ENCODE results near the gene NSG2.

The NSG2 gene

GRCh38 chr5:174149989-174150388 is 104.5 kb downstream of the NSG2 start:
- DNase-seq (ENCODE audit: low read depth): no peak

- no peak for DNase-seq (ENCODE audit: low read depth)
Observed at GRCh38 chr5:174151599-174152181, 106.2 kb downstream of the NSG2 start.

DNA sequence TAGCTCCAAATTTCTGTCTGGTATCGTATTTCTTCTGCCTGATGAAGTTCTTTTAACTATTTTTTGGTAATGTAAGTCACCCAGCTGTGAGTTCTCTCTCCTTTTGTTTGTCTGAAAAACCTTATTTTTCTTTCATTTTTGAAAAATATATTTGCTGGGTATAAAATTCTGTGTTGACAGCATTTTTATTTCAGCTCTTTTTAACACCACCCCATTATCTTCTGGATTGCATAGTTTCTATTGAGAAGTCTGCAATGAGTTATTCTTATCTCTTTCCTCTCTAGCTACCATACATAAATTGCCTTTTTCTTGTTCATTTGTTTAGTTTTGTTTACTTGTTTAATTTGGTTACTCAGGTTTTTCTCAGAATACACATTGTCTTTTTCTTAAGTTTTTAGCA is 109.1 kb downstream of the NSG2 start:
- DNase-seq (ENCODE audit: low read depth): no peak

- DNase-seq (ENCODE audit: low read depth): no peak
Observed at GRCh38 chr5:174155281-174155680, 109.8 kb downstream of the NSG2 start.

- DNase-seq (ENCODE audit: low read depth): no peak
Observed at GRCh38 chr5:174155706-174156105, 110.2 kb downstream of the NSG2 start.

GRCh38 chr5:174157048-174157447 is 111.5 kb downstream of the NSG2 start:
- no peak for DNase-seq (ENCODE audit: low read depth)
